NCI-H2107 treated with DMSO at 0.1 percent for 48 hours (cell line): ENCODE results near the gene SLC9C2.
"Not testable (repeated sequence)": the region's sequence is repeated elsewhere in the genome, so short reads cannot be mapped to it uniquely, and the experiment has no call there.

Source experiments
- DNase-seq: peaks from one replicate; lab custom pipeline; 2025; ENCODE audit not compliant: unreplicated experiment; lab: John Stamatoyannopoulos, UW

SLC9C2 gene, protein sequence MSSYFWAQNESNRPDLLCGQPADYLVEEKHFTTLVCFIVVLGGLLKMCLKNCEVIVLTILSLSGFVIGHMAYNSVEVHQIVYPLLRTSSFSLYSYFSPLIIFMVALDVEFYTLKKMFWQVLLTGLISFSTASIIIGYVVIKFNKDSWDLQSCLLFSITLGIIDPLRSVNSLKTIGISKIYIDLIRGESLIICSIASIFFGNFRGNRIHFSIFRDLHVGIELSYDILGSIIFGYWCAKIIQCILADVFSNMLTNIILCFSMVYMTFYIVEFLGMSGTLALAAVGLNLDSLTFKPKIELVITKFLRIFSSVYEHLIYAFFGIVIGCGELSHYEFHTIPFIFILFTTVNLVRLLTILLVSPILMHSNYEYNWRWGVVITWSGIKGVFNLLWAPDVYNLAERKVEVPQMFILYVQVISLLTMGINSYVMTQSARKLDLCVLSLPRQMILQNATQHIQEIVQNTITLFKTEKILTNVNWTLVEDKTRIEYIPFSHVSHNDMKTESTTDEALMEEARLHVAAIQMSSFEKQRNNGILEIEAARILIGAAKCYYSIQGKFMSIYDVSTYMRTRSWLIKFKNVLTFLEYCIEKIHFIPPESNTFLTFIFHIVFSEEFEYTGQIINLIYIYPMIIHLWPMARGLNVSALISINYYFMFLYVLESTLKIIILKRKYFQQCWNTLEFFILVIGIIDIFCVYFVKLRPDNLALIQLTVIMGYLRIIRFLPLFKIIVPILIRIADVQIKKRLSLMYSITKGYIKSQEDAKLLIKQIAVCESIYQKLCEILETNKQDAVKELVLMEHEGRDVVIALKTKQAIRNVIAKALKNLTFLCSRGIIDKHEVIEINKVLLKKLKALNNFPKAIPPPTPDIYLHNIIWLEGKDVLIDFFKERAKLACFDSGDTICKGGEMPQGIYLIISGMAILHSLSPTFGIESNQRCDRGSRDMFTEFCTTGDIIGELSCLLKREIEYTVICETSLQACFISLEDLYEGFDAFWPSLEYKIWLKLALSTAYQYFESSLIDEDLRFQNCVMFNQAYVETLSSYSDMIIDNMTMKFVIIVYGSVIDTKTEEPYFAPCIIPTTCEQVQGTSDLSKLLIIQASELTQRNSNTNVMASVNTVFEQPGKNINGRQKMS

GRCh38 chr1:173603056-173603591 lies at the start of gene SLC9C2:
TSS of gene SLC9C2 (minus strand) at chr1:173603072. CDS start at chr1:173601776, 1,296 bp downstream.
- no peak for DNase-seq

- DNase-seq: no peak
These were observed 46.2 kb upstream of the SLC9C2 start for GRCh38 chr1:173648880-173649605.

DNA sequence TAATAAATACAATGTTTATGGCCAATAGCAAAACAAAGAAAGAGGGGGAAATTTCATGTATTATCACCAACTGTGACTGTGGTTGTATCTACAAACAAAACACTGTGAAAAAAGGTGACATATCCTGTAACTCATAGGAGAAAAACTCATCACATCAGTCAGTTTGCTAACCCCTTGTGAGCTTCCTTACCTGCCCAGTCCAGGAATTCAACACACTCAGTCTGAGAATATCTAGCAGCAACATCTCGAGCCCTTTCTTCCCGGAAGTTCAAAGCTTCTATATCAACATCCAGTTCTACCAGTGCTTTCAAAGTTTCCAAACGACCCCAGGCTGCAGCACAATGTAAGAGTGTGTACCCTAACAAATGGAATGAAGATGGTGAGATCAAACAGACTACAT lies 43.8 kb upstream of the SLC9C2 start:
- DNase-seq: no peak

DNA sequence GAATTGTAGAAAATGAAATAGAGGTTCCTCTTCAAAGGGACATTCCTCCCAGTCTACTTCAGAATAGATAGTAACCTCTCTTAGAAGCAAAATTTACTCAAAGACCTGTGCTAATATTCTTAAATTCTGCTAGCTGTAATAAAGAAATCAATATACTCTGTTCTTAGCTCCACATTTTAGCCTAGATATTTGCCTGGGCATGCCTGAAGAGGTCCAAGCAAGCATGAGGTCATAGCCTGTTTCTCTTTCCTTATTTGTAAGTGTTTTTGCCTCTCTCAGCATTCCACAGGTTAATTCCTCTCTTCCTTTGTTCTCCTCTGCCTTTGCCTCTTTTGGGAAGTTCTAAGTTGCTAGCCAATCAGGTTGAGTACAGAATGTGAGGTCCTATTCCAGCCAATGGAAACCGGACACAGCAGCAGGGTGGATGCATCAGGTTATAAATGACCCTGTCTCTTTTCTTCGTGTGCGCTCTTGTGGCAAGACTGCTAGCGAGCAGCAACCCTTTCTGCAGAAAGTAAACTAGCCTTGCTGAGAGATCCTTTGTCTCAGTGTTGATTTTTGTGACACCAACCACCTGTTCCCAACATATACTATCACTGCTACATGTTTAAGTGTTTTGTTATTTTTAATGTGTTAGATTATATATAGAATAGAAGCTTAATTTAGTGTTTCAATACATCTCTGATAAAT lies 39.7 kb upstream of the SLC9C2 start:
- DNase-seq: not testable (repeated sequence)

DNA sequence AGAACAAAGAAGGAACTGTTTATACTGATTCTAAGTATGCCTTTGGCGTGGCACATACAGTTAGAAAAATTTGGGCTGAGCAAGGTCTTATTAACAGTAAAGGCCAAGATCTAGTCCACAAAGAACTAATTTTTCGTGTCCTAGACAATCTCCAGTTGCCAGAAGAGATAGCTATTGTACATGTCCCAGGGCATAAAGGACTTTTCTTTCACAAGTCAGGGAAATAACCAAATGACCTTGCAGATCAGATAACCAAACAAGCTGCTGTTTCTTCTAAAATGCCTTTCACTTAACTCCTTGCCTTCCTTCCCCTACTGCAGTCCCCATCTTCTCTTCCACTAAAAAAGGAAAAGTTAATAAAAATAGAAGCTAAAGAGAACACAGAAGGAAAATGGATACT lies 36.2 kb upstream of the SLC9C2 start:
- DNase-seq: no peak

DNA sequence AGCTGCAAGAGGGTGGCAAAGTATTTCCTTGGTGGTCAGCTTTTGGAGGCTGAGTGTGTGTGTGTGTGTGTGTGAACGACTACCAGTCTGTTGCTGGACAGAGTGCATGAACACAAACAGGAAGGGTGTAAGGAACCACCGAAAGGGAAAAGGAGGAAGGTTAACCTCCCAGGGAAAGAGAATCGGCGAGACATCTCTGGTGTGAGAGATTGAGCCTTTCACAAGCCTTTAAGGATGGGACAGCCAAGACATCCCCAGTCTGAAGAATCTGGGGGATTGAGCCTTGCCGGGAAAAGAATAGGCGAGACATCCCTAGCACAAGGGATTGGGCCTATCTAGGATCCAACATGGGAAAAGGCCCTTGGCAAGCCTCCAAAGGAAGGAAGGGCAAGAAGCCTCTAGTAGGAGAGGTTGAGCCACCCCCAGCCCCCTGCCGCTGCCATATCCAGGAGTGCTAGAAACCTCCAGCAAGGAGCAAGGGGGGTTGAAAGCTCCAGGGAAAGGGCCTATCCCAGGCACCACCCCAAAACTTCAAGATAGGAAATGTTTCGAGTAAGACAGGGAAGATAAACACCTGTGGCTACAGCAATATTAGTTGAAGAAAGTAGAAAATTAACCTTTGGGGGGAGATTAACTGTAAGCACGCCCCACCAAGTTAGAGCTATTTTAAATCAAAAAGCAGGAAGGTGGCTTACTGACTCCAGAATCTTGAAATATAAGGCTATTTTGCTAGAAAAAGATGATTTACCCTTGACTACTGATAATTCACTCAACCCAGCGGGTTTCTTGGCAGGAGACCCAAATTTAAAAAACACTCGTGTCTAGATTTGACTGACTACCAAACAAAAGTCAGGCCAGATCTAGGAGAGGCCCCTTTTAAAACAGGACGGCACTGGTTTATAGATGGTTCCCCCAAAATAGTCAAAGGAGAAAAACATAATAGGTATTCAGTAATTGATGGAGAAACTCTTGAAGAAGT lies 35.5 kb upstream of the SLC9C2 start:
- no peak for DNase-seq

DNA sequence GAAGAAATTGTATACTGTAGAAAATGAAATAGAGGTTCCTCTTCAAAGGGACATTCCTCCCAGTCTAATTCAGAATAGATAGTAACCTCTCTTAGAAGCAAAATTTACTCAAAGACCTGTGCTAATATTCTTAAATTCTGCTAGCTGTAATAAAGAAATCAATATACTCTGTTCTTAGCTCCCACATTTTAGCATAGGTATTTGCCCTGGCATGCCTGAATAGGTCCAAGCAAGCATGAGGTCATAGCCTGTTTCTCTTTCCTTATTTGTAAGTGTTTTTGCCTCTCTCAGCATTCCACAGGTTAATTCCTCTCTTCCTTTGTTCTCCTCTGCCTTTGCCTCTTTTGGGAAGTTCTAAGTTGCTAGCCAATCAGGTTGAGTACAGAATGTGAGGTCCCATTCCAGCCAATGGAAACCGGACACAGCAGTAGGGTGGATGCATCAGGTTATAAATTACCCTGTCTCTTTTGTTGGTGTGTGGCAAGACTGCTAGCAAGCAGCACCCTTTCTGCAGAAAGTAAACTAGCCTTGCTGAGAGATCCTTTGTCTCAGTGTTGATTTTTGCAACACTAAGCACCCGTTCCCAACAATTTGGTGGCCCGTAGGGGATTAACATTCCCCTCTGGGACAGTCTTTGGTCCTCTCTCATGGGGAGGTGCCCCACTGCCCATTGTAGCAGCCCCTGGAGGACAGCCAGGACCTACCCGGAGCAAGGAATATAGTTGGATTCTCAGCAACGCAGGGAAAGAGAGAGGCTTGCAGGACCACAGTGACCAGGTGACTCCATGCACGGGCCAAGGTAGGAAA lies 34.6 kb upstream of the SLC9C2 start:
- not testable (repeated sequence) for DNase-seq

GRCh38 chr1:173635116-173635515 lies 32.2 kb upstream of the SLC9C2 start, which contains the start of gene TEX50:
TSS of gene TEX50 (plus strand) at chr1:173635338. CDS start at chr1:173635522, 184 bp downstream.
- DNase-seq: no peak

DNA sequence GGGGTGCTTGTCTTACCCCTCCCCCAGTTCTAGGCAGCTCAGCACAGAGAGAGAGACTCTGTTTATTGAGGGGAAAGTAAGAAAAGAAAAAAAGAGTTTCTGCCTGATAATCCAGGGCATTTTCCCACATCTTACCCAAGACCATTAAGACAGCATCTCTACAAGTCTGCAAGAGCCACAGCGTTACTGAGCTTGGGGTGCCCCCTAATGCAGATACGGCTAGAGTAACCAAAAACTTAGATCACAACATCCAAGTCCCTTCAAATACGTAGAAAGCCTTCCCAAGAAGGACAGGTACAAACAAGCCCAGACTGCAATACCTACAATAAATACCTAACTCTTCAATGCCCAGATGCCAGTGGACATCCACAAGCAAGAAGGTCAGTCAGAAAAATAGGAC lies 26.0 kb upstream of the SLC9C2 start:
- DNase-seq: no peak

GRCh38 chr1:173627269-173627668 lies 24.4 kb upstream of the SLC9C2 start:
- no peak for DNase-seq

DNA sequence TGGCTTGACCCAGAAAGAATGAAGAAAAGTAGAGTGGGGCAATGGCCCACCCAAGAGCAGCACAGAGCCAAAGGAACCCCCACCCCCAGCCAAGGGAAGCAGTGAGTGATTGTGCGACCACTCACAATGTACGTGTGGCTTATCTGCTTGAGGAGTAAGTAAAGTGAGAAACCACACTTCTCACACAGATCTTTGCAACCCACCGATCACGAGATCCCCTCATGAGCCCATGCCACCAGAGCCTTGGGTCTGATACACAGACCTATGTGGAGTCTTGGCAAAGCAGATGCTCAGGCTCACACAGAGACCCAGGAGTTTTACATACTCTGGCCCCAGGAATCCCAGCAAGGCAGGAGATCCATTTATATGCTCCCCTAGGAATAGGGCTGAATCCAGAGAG lies 14.0 kb upstream of the SLC9C2 start:
- DNase-seq: no peak

- DNase-seq: not testable (repeated sequence)
These were observed 10.2 kb upstream of the SLC9C2 start for GRCh38 chr1:173613086-173613485.

GRCh38 chr1:173608503-173609216 lies 5.8 kb upstream of the SLC9C2 start:
- DNase-seq: no peak

GRCh38 chr1:173601588-173601987 lies 1.3 kb downstream of the SLC9C2 start:
- DNase-seq: no peak

DNA sequence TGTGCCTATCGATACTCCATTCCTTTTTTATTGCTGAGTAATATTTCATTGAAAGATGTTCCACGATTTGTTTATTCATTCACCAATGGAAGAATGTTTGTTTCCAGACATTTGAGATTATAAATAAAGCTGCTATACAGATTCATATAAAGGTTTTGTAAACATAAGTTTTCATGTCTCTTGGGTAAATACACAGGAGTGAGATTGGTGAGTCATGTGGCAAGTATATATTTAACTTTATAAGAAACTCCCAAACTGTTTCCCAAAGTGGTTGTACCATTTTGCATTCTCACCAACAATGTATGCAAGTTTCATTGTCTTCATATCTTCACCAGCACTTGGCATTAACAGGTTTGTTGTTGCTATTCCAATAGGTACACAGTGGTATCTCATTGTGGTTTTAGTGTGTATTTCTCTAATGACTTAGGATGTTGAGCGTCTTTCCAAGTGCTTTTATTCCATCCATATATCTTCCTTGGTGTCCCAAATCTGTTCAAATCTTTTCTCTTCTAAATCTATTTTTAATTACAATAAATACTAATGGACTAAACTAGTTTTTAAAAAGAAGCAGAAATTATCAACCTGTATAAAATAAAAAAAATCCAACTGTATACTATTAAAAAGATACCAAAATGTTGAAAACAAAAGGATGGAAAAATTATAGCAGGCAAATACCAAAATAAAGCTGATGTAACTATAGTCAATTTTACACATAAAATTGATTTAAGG lies 6.6 kb downstream of the SLC9C2 start:
- no peak for DNase-seq

DNA sequence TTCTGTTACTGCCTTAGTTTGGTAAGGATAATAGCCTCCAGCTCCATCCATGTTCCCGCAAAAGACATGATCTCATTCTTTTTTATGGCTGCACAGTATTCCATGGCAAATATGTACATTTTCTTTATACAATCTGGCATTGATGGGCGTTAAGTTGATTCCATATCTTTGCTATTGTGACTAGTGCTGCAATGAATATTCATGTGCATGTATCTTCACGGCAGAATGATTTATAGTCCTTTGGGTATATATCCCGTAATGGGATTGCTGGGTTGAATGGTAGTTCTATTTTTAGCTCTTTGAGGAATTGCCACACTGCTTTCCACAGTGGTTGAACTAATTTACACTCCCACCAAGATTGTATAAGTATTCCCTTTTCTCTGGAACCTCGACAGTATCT lies 11.7 kb downstream of the SLC9C2 start:
- DNase-seq: not testable (repeated sequence)

GRCh38 chr1:173590557-173590956 lies 12.3 kb downstream of the SLC9C2 start:
- no peak for DNase-seq
